ENCODE measurements around the gene COQ6.

DNA sequence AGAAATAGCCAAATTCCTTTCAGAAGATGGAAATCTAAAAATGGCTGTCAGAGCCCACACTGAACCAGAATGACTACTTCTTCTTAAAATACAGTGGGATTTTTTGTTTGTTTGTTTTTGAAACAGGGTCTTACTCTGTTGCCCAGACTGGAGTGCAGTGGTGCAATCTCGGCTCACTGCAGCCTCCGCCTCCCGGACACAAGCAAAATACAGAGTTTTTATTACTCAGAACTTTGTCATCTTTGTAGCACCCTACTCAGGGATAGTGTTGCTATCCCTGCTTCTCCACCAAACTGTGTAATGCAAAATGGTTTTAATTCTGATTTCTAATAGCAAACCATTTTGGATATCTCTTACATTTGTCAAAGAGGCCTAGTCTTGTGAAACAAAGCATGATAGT is 47.1 kb upstream of the COQ6 start:
- no peak for TF ChIP-seq NFIC (IDR thresholded peaks at IDR 0.05)
- TF ChIP-seq, protein P1, sequence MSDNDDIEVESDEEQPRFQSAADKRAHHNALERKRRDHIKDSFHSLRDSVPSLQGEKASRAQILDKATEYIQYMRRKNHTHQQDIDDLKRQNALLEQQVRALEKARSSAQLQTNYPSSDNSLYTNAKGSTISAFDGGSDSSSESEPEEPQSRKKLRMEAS (IDR thresholded peaks at IDR 0.05): no peak
- TF ChIP-seq, protein P2, sequence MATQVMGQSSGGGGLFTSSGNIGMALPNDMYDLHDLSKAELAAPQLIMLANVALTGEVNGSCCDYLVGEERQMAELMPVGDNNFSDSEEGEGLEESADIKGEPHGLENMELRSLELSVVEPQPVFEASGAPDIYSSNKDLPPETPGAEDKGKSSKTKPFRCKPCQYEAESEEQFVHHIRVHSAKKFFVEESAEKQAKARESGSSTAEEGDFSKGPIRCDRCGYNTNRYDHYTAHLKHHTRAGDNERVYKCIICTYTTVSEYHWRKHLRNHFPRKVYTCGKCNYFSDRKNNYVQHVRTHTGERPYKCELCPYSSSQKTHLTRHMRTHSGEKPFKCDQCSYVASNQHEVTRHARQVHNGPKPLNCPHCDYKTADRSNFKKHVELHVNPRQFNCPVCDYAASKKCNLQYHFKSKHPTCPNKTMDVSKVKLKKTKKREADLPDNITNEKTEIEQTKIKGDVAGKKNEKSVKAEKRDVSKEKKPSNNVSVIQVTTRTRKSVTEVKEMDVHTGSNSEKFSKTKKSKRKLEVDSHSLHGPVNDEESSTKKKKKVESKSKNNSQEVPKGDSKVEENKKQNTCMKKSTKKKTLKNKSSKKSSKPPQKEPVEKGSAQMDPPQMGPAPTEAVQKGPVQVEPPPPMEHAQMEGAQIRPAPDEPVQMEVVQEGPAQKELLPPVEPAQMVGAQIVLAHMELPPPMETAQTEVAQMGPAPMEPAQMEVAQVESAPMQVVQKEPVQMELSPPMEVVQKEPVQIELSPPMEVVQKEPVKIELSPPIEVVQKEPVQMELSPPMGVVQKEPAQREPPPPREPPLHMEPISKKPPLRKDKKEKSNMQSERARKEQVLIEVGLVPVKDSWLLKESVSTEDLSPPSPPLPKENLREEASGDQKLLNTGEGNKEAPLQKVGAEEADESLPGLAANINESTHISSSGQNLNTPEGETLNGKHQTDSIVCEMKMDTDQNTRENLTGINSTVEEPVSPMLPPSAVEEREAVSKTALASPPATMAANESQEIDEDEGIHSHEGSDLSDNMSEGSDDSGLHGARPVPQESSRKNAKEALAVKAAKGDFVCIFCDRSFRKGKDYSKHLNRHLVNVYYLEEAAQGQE (IDR thresholded peaks at IDR 0.05; ENCODE audit: low read depth): no peak
- no peak for TF ChIP-seq FOXM1 (IDR thresholded peaks at IDR 0.05; ENCODE audit: borderline replicate concordance, low read depth)
- TF ChIP-seq ZBTB7A (IDR thresholded peaks at IDR 0.05; ENCODE audit: low read depth): no peak
- TF ChIP-seq RAD21 (IDR thresholded peaks at IDR 0.05; ENCODE audit: low read depth): no peak
- TF ChIP-seq TEAD4 (IDR thresholded peaks at IDR 0.05): no peak
- no peak for TF ChIP-seq TCF12 (IDR thresholded peaks at IDR 0.05; ENCODE audit: low read depth)
